Activated CD8-positive, alpha-beta memory T cell treated with anti-CD3 and anti-CD28 coated beads, Interleukin-2, amount 50 U/mL, for 1 hour (primary cell): ENCODE measurements around the gene POLK.
"Not testable (repeated sequence)": the region's sequence is repeated elsewhere in the genome, so short reads cannot be mapped to it uniquely, and the experiment has no call there.

Source experiments
- DNase-seq: peaks from one replicate; pipeline ENCODE4 v3.0.0-alpha.2; 2020; ENCODE audit errors: extremely low read depth

Gene POLK

GRCh38 chr5:75511435-75512382 lies at the start of gene POLK, which contains the start of gene CERT1:
POLK (plus strand) TSS chr5:75511891.
CERT1 (minus strand) TSS chr5:75511629; CDS start chr5:75511207, 422 bp downstream.
- DNase-seq: peak; percentile 68

GRCh38 chr5:75463726-75464125 lies 48.0 kb upstream of the POLK start:
- DNase-seq: no peak

- no peak for DNase-seq
Observed at GRCh38 chr5:75465480-75465879, 46.2 kb upstream of the POLK start.

GRCh38 chr5:75466006-75466716 lies 45.5 kb upstream of the POLK start:
- no peak for DNase-seq

GRCh38 chr5:75468593-75468992 lies 43.1 kb upstream of the POLK start:
- no peak for DNase-seq

- no peak for DNase-seq
Observed at GRCh38 chr5:75469017-75469416, 42.7 kb upstream of the POLK start.

GRCh38 chr5:75471193-75471592 lies 40.5 kb upstream of the POLK start:
- no peak for DNase-seq

GRCh38 chr5:75472973-75473372 lies 38.7 kb upstream of the POLK start:
- no peak for DNase-seq

GRCh38 chr5:75473463-75473862 lies 38.2 kb upstream of the POLK start:
- no peak for DNase-seq

GRCh38 chr5:75475364-75475763 lies 36.3 kb upstream of the POLK start:
- no peak for DNase-seq

GRCh38 chr5:75481024-75481423 lies 30.7 kb upstream of the POLK start:
- no peak for DNase-seq

GRCh38 chr5:75482482-75482881 lies 29.2 kb upstream of the POLK start:
- no peak for DNase-seq

GRCh38 chr5:75484605-75485004 lies 27.1 kb upstream of the POLK start:
- no peak for DNase-seq

GRCh38 chr5:75489847-75490246 lies 21.8 kb upstream of the POLK start:
- DNase-seq: not testable (repeated sequence)

GRCh38 chr5:75491621-75492020 lies 20.1 kb upstream of the POLK start:
- no peak for DNase-seq

GRCh38 chr5:75496026-75496425 lies 15.7 kb upstream of the POLK start:
- no peak for DNase-seq

- DNase-seq: no peak
Observed at GRCh38 chr5:75498208-75498777, 13.4 kb upstream of the POLK start.

GRCh38 chr5:75498875-75499274 lies 12.8 kb upstream of the POLK start:
- not testable (repeated sequence) for DNase-seq

GRCh38 chr5:75505112-75505511 lies 6.6 kb upstream of the POLK start:
- DNase-seq: not testable (repeated sequence)

GRCh38 chr5:75507841-75508240 lies 3.9 kb upstream of the POLK start:
- DNase-seq: no peak

- no peak for DNase-seq
Observed at GRCh38 chr5:75509546-75509945, 2.1 kb upstream of the POLK start.

GRCh38 chr5:75509956-75510355 lies 1.7 kb upstream of the POLK start:
- DNase-seq: no peak
